WTC11 (cell line): ENCODE data around the gene SLC39A13. TPM values are rescaled to one million over a fixed set of nuclear protein-coding genes. Genes with fewer than 3 reads are reported as not detected.

Experiments
- ATAC-seq: fragments of 200-7000 bp; cut with Tn5 transposase; 2 replicates; pipeline ENCODE4 v1.10.0; 2021; ENCODE audit warnings: mild to moderate bottlenecking, moderate library complexity
- CTCF ChIA-PET: fragments of 300-600 bp; sonication (Branson Sonifier 250); formaldehyde crosslinking; loops from one replicate; lab custom pipeline; 2021; ENCODE audit warnings: antibody characterized with exemption; lab: Charles Lee
- POLR2A ChIA-PET: fragments of 350-600 bp; sonication (Branson Sonifier 250); formaldehyde crosslinking; loops from one replicate; lab custom pipeline; 2021; ENCODE audit warnings: antibody characterized with exemption; lab: Charles Lee
- DNase-seq: peaks from one replicate; pipeline ENCODE4 v3.0.0; 2021; ENCODE audit warnings: low spot score
- H3K27ac Mint-ChIP-seq: 2 replicates; pipeline ENCODE4 v1.8.0; 2021; ENCODE audit warnings: mixed read lengths
- H3K27me3 Mint-ChIP-seq: 2 replicates; pipeline ENCODE4 v1.8.0; 2021; ENCODE audit warnings: low read depth, mild to moderate bottlenecking, moderate library complexity, mixed read lengths
- H3K36me3 Mint-ChIP-seq: 2 replicates; pipeline ENCODE4 v1.8.0; 2021; ENCODE audit warnings: mixed read lengths
- H3K4me1 Mint-ChIP-seq: 2 replicates; pipeline ENCODE4 v1.8.0; 2022; ENCODE audit warnings: mixed read lengths
- H3K4me3 Mint-ChIP-seq: 2 replicates; pipeline ENCODE4 v1.8.0; 2021; ENCODE audit warnings: mild to moderate bottlenecking, moderate library complexity, mixed read lengths
- H3K9me3 Mint-ChIP-seq: 2 replicates; pipeline ENCODE4 v1.8.0; 2021; ENCODE audit warnings: mixed read lengths
- ATF1 ChIP-seq: sonication (generic); formaldehyde crosslinking; IDR thresholded peaks from 2 replicates; pipeline ENCODE4 v1.8.1; 2023; ENCODE audit warnings: mild to moderate bottlenecking, moderate library complexity, missing genetic modification reagents
- ATF3 ChIP-seq: sonication (generic); formaldehyde crosslinking; conservative IDR thresholded peaks from 2 replicates; pipeline ENCODE4 v1.8.1; 2022; ENCODE audit warnings: mild to moderate bottlenecking, missing genetic modification reagents
- ATF6 ChIP-seq: sonication (generic); formaldehyde crosslinking; IDR thresholded peaks from 2 replicates; pipeline ENCODE4 v1.8.1; 2023; ENCODE audit warnings: mild to moderate bottlenecking, missing genetic modification reagents
- CBFB ChIP-seq: sonication (generic); formaldehyde crosslinking; IDR thresholded peaks from 2 replicates; pipeline ENCODE4 v1.8.1; 2022; ENCODE audit warnings: mild to moderate bottlenecking, low read depth, missing genetic modification reagents
- ELF4 ChIP-seq: sonication (generic); formaldehyde crosslinking; IDR thresholded peaks from 2 replicates; pipeline ENCODE4 v1.8.1; 2022; ENCODE audit warnings: low read depth, mild to moderate bottlenecking, moderate library complexity, missing genetic modification reagents
- FOXP4 ChIP-seq: sonication (generic); formaldehyde crosslinking; IDR thresholded peaks from 2 replicates; pipeline ENCODE4 v1.8.0; 2022; ENCODE audit warnings: mild to moderate bottlenecking, missing genetic modification reagents
- GRHL2 ChIP-seq: fragments of 250-450 bp; sonication (Bioruptor Pico); IDR thresholded peaks from 2 replicates; pipeline ENCODE4 v1.8.0; 2022; ENCODE audit warnings: mild to moderate bottlenecking, moderate library complexity; ENCODE audit not compliant: insufficient replicate concordance, severe bottlenecking
- GTF2I ChIP-seq: fragments of 250-450 bp; sonication (Bioruptor Pico); conservative IDR thresholded peaks from 2 replicates; pipeline ENCODE4 v1.4.0; 2021; ENCODE audit warnings: mild to moderate bottlenecking
- HMGXB4 ChIP-seq: sonication (generic); formaldehyde crosslinking; IDR thresholded peaks from 2 replicates; pipeline ENCODE4 v1.8.1; 2023; ENCODE audit warnings: mild to moderate bottlenecking, moderate library complexity, missing genetic modification reagents
- IRF1 ChIP-seq: sonication (generic); formaldehyde crosslinking; IDR thresholded peaks from 2 replicates; pipeline ENCODE4 v1.8.0; 2023; ENCODE audit warnings: missing genetic modification reagents
- JUN ChIP-seq: sonication (generic); formaldehyde crosslinking; IDR thresholded peaks from 2 replicates; pipeline ENCODE4 v1.8.0; 2023; ENCODE audit warnings: mild to moderate bottlenecking, missing genetic modification reagents
- KAT7 ChIP-seq: sonication (generic); formaldehyde crosslinking; IDR thresholded peaks from 2 replicates; pipeline ENCODE4 v1.8.1; 2023; ENCODE audit warnings: missing genetic modification reagents, mild to moderate bottlenecking, borderline replicate concordance
- MAX ChIP-seq: sonication (generic); formaldehyde crosslinking; IDR thresholded peaks from 2 replicates; pipeline ENCODE4 v1.8.0; 2022; ENCODE audit warnings: mild to moderate bottlenecking, missing genetic modification reagents
- NFATC4 ChIP-seq: fragments of 250-450 bp; sonication (Bioruptor Pico); IDR thresholded peaks from 2 replicates; pipeline ENCODE4 v1.9.0; 2021; ENCODE audit warnings: mild to moderate bottlenecking
- NR3C1 ChIP-seq: sonication (generic); formaldehyde crosslinking; conservative IDR thresholded peaks from 2 replicates; pipeline ENCODE4 v1.8.1; 2023; ENCODE audit warnings: low read depth, mild to moderate bottlenecking, missing genetic modification reagents
- STAT6 ChIP-seq: sonication (generic); formaldehyde crosslinking; conservative IDR thresholded peaks from 2 replicates; pipeline ENCODE4 v1.8.1; 2023; ENCODE audit warnings: mild to moderate bottlenecking, low read depth, missing genetic modification reagents, moderate library complexity
- TEAD4 ChIP-seq: sonication (generic); formaldehyde crosslinking; IDR thresholded peaks from 2 replicates; pipeline ENCODE4 v1.8.0; 2022; ENCODE audit warnings: mild to moderate bottlenecking, missing genetic modification reagents
- ZNF281 ChIP-seq: sonication (generic); formaldehyde crosslinking; IDR thresholded peaks from 2 replicates; pipeline ENCODE4 v1.8.0; 2023; ENCODE audit warnings: mild to moderate bottlenecking, missing genetic modification reagents
- total RNA-seq: library from RNA; stranded (reverse); gene quantifications from 3 replicates; pipeline ENCODE4 v1.2.3, GENCODE V29; 2021

SLC39A13 gene
- total RNA-seq, 1 experiment from 2014 or later, result 38.2 TPM

- DNase-seq (no peak), ATAC-seq (no peak)
- H3K9me3 Mint-ChIP-seq, result no peaks in the 10 kb centered on the region
- H3K4me1 Mint-ChIP-seq, result peaks cover 3% of the 10 kb centered on the region; the same call in 1 of the 2 replicates
- TF ChIP-seq STAT6 (CRISPR knock-in tag), result no peak
- no peak for TF ChIP-seq HMGXB4 (CRISPR knock-in tag)
- no peak for TF ChIP-seq JUN
- TF ChIP-seq TEAD4 (CRISPR knock-in tag), result no peak
- TF ChIP-seq ELF4 (CRISPR knock-in tag), result no peak
- no peak for TF ChIP-seq GTF2I (CRISPR knock-in tag)
- no peaks in the 10 kb centered on the region for H3K27me3 Mint-ChIP-seq
- no peak overlapping the region for H3K4me3 Mint-ChIP-seq
- ChIA-PET POLR2A (no interaction called here), CTCF (interaction anchor here (1.8 to 2.5 kb wide), 2 partner anchors 19 to 20 kb away, joined by 4 to 19 read pairs; no protein-coding TSS in a partner anchor)
- no peak overlapping the region for H3K27ac Mint-ChIP-seq
- no peaks in the 10 kb centered on the region for H3K36me3 Mint-ChIP-seq
Measured at GRCh38 chr11:47392546-47393162, 15.7 kb upstream of the SLC39A13 start.

GRCh38 chr11:47393163-47394049 is 15.0 kb upstream of the SLC39A13 start:
- Mint-ChIP-seq H3K27me3 (no peaks in the 10 kb centered on the region), H3K36me3 (no peaks in the 10 kb centered on the region), H3K4me1 (peaks cover 9% of the 10 kb centered on the region), H3K27ac (no peak overlapping the region), H3K4me3 (no peak overlapping the region), H3K9me3 (no peaks in the 10 kb centered on the region)
- no peak for ATAC-seq
- DNase-seq, result no peak
- ChIA-PET CTCF (interaction anchor here (0.6 to 2.5 kb wide), 3 partner anchors 19 to 131 kb away, joined by 3 to 19 read pairs (median 4); no protein-coding TSS in a partner anchor), POLR2A (no interaction called here)
- no peak for TF ChIP-seq JUN
- TF ChIP-seq ATF3 (CRISPR knock-in tag), result no peak
- TF ChIP-seq FOXP4 (CRISPR knock-in tag), result no peak
- TF ChIP-seq GRHL2 (CRISPR knock-in tag), result no peak
- TF ChIP-seq KAT7, result no peak
- no peak for TF ChIP-seq NFATC4 (CRISPR knock-in tag)
- TF ChIP-seq IRF1 (CRISPR knock-in tag), result no peak
- no peak for TF ChIP-seq NR3C1 (CRISPR knock-in tag)
- no peak for TF ChIP-seq ZNF281 (CRISPR knock-in tag)
- TF ChIP-seq MAX, result no peak
- TF ChIP-seq ATF1 (CRISPR knock-in tag), result no peak
- no peak for TF ChIP-seq ATF6
- no peak for TF ChIP-seq CBFB (CRISPR knock-in tag)
